Hepatocyte (in vitro differentiated cells): ENCODE results near the gene ZNF697. TPM values are rescaled to one million over a fixed set of nuclear protein-coding genes. Genes with fewer than 3 reads are reported as not detected.

Experiments
- DNase-seq: peaks from one replicate; pipeline ENCODE4 v3.0.0-alpha.2; 2016; ENCODE audit warnings: low spot score
- H2AFZ ChIP-seq: fragments of 200-600 bp; sonication (generic); 2 replicates; pipeline ENCODE4 v1.6.0; 2016; ENCODE audit warnings: antibody characterized with exemption, mild to moderate bottlenecking
- H3K27ac ChIP-seq: fragments of 200-600 bp; sonication (generic); 2 replicates; pipeline ENCODE4 v1.5.1; 2016; ENCODE audit warnings: mild to moderate bottlenecking
- H3K27me3 ChIP-seq: fragments of 200-600 bp; sonication (generic); 2 replicates; pipeline ENCODE4 v1.6.1; 2016
- H3K36me3 ChIP-seq: fragments of 200-600 bp; sonication (generic); replicated peaks from 2 replicates; pipeline ENCODE4 v1.5.1; 2016; ENCODE audit warnings: low read depth; ENCODE audit not compliant: insufficient read depth
- H3K4me1 ChIP-seq: fragments of 200-600 bp; sonication (generic); 2 replicates; pipeline ENCODE4 v1.5.1; 2016; ENCODE audit warnings: mild to moderate bottlenecking, moderate library complexity; ENCODE audit not compliant: insufficient read depth
- H3K4me2 ChIP-seq: fragments of 200-600 bp; sonication (generic); 2 replicates; pipeline ENCODE4 v1.6.0; 2016
- H3K4me3 ChIP-seq: fragments of 200-600 bp; sonication (generic); 2 replicates; pipeline ENCODE4 v1.5.1; 2016; ENCODE audit warnings: mild to moderate bottlenecking
- H3K79me2 ChIP-seq: fragments of 200-600 bp; sonication (generic); 2 replicates; pipeline ENCODE4 v1.6.0; 2017; ENCODE audit warnings: mild to moderate bottlenecking
- H3K9me2 ChIP-seq: fragments of 200-600 bp; sonication (generic); replicated peaks from 2 replicates; pipeline ENCODE4 v1.6.0; 2017; ENCODE audit warnings: mild to moderate bottlenecking; ENCODE audit not compliant: insufficient read depth
- H3K9me3 ChIP-seq: fragments of 200-600 bp; sonication (generic); 2 replicates; pipeline ENCODE4 v1.5.1; 2016; ENCODE audit warnings: low read depth, mild to moderate bottlenecking
- H4K20me1 ChIP-seq: fragments of 200-600 bp; sonication (generic); 2 replicates; pipeline ENCODE4 v1.6.0; 2016; ENCODE audit warnings: mild to moderate bottlenecking; ENCODE audit not compliant: insufficient read depth, poor library complexity, severe bottlenecking
- EZH2 ChIP-seq: fragments of 200-600 bp; sonication (generic); IDR thresholded peaks from 2 replicates; pipeline ENCODE4 v1.6.1; 2016; ENCODE audit warnings: antibody characterized with exemption, mild to moderate bottlenecking, borderline replicate concordance
- EZH2phosphoT487 ChIP-seq: fragments of 200-600 bp; sonication (generic); IDR thresholded peaks from one replicate; pipeline ENCODE4 v1.6.1; 2018; ENCODE audit warnings: antibody characterized with exemption, mild to moderate bottlenecking, low read depth, moderate library complexity; ENCODE audit not compliant: unreplicated experiment, severe bottlenecking
- WGBS: methylation state at CpG from one replicate; pipeline ENCODE4 v1.1.6; 2016; ENCODE audit warnings: low lambda C conversion rate; ENCODE audit errors: missing lambda C conversion rate; 5-methylcytosine and 5-hydroxymethylcytosine counted together
- polyA plus RNA-seq: library from polyadenylated mRNA; unstranded; fragments of >200 nt; fragmentation: Nextera tagmentation; extraction: Ambion mirVana; gene quantifications from 2 replicates; pipeline ENCODE4 v1.2.1, GENCODE V29; 2016
- total RNA-seq: library from RNA; depleted of rRNA; stranded (reverse); fragments of >200 nt; gene quantifications from 2 replicates; pipeline ENCODE4 v1.2.3, GENCODE V29; 2014
- TF ChIP-seq, protein P1 (sequence below): fragments of 200-600 bp; sonication (generic); IDR thresholded peaks from 2 replicates; pipeline ENCODE4 v1.5.1; 2016; ENCODE audit warnings: antibody characterized with exemption, mild to moderate bottlenecking; ENCODE audit not compliant: poor library complexity

ZNF697 gene
- total and polyA plus RNA-seq, 2 experiments from 2014 or later: 0.58 to 7.5 TPM

GRCh38 chr1:119636491-119637089, 11.5 kb downstream of the ZNF697 start:
- no peak overlapping the region for H3K27ac ChIP-seq
- TF ChIP-seq EZH2: no peak
- TF ChIP-seq, protein P1, sequence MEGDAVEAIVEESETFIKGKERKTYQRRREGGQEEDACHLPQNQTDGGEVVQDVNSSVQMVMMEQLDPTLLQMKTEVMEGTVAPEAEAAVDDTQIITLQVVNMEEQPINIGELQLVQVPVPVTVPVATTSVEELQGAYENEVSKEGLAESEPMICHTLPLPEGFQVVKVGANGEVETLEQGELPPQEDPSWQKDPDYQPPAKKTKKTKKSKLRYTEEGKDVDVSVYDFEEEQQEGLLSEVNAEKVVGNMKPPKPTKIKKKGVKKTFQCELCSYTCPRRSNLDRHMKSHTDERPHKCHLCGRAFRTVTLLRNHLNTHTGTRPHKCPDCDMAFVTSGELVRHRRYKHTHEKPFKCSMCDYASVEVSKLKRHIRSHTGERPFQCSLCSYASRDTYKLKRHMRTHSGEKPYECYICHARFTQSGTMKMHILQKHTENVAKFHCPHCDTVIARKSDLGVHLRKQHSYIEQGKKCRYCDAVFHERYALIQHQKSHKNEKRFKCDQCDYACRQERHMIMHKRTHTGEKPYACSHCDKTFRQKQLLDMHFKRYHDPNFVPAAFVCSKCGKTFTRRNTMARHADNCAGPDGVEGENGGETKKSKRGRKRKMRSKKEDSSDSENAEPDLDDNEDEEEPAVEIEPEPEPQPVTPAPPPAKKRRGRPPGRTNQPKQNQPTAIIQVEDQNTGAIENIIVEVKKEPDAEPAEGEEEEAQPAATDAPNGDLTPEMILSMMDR: no peak
- TF ChIP-seq EZH2phosphoT487: no peak
- H3K36me3 ChIP-seq: no peaks in the 10 kb centered on the region
- H3K4me3 ChIP-seq: no peak overlapping the region
- no peaks in the 10 kb centered on the region for H3K9me2 ChIP-seq
- no peak for DNase-seq
- WGBS: 82% methylated on average over 4 of the region's 4 CpGs
- no peaks in the 10 kb centered on the region for H3K27me3 ChIP-seq
- H4K20me1 ChIP-seq: peaks cover 4% of the 10 kb centered on the region
- no peak overlapping the region for H2AFZ ChIP-seq
- H3K9me3 ChIP-seq: no peaks in the 10 kb centered on the region
- H3K4me2 ChIP-seq: no peak overlapping the region
- peaks cover 74% of the 10 kb centered on the region for H3K79me2 ChIP-seq
- peaks cover 28% of the 10 kb centered on the region for H3K4me1 ChIP-seq

DNA sequence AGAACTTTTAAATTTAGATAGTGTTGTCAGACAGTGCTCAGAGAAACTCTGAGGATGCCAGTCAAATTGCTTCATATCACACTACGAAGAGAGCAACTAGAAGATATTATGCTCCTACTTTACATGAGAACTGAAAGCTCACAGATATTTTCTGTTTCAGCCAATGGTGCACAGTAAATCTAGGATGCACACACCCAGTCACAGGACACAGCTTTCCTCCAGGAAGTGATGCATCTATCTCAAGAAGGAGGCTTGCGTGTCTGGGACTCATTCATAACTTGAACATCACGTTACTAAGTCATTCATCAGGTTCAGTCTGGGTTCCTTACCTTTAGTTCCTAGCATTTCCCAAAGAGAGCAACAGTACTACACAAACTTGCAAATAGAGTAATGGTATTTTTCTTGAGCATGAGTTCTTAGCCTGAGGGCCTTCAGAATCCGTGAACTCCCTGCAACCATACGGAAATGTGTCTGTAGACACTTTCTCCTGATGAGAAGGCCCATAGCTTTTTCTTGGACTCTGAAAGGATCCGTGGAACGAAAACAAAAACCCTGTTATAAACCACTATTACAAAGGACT, 12.2 kb downstream of the ZNF697 start:
- H3K79me2 ChIP-seq: peaks cover 74% of the 10 kb centered on the region
- WGBS: 92% methylated on average over 7 of the region's 7 CpGs

GRCh38 chr1:119634016-119634415, 14.1 kb downstream of the ZNF697 start:
- H4K20me1 ChIP-seq: peaks cover 4% of the 10 kb centered on the region
- no peaks in the 10 kb centered on the region for H3K27me3 ChIP-seq
- H3K9me3 ChIP-seq: no peaks in the 10 kb centered on the region
- WGBS: 71% methylated on average over 3 of the region's 3 CpGs
- TF ChIP-seq EZH2 (no peak), EZH2phosphoT487 (no peak)
- TF ChIP-seq, protein P1: no peak
- no peak overlapping the region for H3K27ac ChIP-seq
- H3K36me3 ChIP-seq: no peaks in the 10 kb centered on the region
- H3K9me2 ChIP-seq: no peaks in the 10 kb centered on the region
- H3K4me1 ChIP-seq: peaks cover 28% of the 10 kb centered on the region
- no peak for DNase-seq
- no peak overlapping the region for H2AFZ ChIP-seq
- no peak overlapping the region for H3K4me2 ChIP-seq
- H3K79me2 ChIP-seq: peaks cover 72% of the 10 kb centered on the region
- H3K4me3 ChIP-seq: no peak overlapping the region

More for the DNA sequence above, 12.2 kb downstream of the ZNF697 start:
- no peaks in the 10 kb centered on the region for H3K9me2 ChIP-seq
- DNase-seq: no peak
- no peak for TF ChIP-seq EZH2
- TF ChIP-seq EZH2phosphoT487: no peak
- TF ChIP-seq, protein P1: no peak
- no peak overlapping the region for H3K4me3 ChIP-seq
- no peaks in the 10 kb centered on the region for H3K36me3 ChIP-seq
- H2AFZ ChIP-seq: no peak overlapping the region
- H3K4me1 ChIP-seq: peaks cover 28% of the 10 kb centered on the region
- H3K9me3 ChIP-seq: no peaks in the 10 kb centered on the region
- no peaks in the 10 kb centered on the region for H3K27me3 ChIP-seq
- H4K20me1 ChIP-seq: peaks cover 4% of the 10 kb centered on the region
- H3K4me2 ChIP-seq: no peak overlapping the region
- H3K27ac ChIP-seq: no peak overlapping the region
